ENCODE measurements around the gene AGRN.
"Not testable (repeated sequence)": the region's sequence is repeated elsewhere in the genome, so short reads cannot be mapped to it uniquely, and the experiment has no call there.

The AGRN gene

DNA sequence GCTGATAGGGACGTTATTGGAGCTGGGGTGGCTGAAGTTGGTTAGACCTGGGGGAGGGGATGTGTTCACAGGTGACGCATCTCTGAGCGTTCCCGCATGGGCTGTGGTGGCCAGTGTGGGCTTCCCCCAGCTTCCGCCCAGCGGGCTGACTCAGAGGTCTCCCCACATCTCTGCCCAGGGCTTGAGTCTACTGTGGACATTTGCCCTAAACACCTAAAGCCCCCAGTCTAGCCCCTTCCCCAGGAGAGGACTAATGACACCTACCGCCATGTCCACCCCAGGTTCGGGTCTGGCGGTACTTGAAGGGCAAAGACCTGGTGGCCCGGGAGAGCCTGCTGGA is 2.0 kb downstream of the AGRN start:
- no peak for DNase-seq

DNA sequence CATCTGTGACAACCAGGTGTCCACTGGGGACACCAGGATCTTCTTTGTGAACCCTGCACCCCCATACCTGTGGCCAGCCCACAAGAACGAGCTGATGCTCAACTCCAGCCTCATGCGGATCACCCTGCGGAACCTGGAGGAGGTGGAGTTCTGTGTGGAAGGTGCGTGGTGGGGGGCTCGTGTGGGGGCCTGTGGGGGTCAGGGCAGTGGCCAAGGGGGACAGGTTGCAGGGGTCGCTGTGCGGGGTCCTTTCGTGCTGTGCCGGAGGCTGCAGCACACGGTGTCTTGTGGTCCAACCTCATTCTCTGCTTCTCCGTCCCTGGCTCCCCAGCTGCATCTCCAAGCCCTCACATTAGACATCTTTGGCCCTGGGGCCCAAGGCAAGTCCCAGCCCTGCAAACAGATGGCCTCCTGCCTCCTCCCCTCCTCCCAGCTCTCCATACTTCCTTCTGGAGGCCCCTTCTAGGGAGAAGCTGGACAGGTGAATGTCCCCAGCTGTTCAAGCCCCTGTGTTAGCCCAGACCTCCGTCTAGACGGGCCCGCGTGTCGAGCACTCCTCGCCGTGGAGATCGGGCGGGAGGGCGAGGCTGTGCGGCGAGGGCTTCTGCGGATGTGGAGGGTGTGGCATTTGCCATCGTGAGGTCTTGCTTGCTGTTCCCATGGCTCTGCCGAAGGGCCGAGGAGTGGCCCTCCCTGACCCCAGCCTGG is 2.5 kb downstream of the AGRN start:
- no peak for DNase-seq

DNA sequence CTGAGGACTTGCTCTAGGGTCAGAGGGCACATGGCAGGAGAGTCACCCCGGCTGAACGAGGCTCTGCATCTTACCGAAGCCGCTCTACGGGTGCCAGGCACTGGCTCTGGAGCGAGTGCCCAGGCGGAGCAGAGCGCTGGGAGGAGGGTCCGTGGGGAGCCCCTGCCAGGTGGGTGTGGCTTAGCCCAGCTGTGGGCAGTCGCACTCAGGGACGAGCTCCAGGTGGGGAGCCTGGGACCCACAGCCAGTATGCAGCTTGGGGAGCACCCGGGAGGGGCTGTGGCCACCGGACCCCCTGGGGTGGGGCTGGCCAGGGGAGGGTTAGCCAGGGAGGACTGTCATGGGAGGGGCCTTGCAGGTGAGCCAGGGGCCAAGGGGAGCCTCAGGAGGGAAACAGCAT is 3.8 kb downstream of the AGRN start:
- no peak for DNase-seq

DNA sequence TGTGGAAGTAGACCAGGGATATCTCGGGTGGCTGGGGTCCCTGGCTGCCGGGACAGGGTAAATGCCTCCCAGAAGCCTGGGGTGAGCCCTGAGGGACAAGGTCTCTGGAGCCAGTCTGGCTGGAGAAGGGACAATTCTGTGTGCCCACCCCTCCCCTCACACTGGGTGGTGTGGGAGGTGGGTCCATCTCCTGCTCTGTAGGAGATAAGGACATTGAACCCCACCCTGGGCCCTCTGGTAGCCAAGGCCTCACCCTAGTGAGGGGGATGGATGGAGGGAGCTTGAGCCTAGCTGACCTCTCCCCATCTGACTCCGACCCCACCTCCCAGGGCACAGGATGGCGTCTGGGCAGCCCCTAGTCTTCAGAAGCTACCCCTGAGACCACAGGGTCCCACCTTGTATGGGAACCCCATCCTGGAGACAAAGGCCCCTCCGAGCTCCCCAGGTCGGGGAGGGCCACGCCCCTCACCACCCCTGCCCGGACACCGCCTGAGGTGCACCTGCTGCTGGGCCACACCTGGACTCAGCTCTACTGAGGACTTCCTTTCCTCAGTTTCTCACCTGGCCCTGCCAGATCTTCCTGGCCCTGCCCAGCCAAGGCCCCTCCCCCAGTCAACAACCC is 4.3 kb downstream of the AGRN start:
- DNase-seq: no peak

DNA sequence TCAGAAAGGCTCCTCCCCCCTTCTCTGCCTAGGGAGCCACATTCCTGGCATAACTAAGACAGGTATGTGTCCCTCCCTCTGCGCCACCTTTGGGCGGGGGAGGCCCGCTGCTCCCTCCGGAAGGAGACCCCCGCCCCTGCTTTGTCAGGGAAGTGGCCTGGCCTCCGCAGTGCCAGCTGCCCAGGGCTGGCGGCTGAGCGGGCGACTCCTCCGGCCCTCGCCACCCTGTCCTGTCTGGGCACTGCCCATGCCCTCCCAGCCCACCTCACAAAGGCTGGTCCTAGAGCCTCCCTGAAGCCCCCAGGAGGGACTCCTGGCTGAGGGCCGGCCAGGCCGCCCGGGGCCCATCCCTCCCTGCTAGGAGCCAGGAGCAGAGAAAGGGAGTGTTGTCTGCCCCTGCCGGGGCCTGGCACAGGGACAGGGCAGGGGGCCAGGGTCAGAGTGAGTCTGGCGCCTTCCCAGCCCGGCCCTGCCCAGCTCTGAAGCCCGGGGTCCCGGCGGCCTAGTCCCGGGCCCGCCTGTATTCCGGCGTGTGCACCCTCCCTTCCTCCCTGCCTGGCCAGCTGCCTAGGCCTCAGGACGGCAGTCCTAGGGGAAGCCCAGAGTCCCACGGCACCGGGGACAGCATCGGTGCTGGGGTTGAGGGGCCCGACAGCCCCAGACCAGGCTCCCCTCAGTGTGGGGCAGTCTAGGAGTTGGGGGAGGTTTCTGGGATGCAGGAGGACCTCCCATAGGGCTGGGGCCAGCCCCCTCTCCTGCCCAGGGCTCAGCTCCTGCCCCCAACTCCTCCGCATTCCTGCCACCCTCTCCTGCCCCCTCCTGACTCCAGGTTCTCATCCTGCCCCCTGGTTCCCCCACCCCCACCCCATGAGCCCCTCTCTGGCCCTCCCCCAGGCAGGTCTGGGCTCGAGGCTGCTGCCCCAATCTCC is 5.1 kb downstream of the AGRN start:
- peak; percentile 55 for DNase-seq

DNA sequence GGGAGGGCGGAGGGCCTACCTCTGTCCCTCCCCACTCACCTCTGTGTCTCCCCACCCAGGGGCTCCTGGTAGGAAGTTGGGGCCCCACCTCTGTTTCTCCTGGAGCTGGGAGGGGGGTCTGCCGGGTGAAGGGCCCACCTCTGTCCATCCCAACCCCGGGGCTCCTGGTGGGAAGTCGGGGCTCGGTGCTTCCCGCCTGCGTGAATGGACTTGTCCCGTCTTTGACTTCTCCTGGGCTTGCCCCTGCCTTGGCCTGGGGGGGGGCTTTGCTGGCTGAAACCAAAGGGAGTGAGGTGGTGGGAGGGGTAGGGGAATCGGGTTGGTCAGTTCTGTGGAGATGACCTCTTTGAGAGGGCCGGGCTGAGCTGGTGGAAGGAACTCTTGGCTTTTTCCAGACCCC is 5.8 kb downstream of the AGRN start:
- DNase-seq: no peak

DNA sequence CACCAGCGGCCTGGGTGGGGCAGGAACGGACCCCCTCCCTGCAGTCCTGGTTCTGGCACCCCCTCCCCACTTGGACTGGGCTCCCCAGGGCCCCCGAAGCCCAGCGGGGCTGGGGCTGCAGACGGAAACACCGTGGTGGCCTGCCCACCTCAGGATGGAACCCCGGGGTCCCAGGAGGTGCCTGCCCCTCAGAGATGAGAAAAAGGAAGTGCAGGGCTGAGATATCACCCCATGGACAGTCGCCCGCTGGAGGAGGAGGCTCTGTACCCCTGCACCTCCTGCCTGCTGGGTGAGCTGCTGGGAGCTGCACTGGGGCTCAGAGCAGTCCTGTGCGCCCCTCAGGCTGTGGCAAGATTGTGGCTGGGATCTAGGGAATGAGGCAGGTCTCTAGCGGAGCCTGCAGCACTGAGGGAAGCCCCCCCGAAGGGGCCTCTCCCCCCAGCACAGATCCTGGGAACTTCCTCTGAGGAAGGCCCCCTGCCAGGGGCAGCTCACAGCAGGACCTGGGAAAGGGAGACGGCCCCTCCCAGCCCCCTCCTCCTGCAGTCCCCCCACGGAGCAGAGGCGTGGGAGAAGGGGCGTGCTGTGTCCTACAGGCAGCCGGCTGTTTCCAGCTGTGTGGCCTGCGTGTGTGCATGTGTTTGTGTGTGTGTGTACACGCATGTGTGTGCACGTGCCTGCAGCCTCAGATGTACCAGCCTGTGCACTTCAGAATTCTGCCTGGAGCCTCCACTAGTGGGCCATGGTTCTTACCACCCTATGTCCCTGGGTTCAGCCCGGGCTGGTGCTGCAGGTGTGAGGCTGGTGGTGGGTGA is 6.9 kb downstream of the AGRN start:
- no peak for DNase-seq

DNA sequence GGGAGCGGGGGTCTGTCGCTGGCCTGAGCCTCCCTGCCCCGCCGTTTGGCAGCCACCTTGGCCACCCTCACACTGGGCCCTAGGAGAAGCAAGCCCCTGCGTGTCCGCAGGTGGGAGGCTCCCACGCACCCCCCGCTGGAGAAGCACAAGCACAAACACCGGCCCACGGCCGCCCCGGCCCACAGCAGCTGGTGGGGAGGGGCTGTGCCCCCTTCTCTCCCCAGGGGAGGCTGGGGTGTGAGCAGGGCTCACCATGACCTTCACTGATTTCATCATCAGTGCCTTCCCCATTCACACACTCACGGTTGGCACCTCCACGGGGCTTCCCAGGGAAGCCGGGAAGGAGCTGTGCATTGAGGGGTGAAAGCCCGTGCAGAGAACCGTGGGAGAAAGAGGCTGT is 7.9 kb downstream of the AGRN start:
- DNase-seq: no peak

DNA sequence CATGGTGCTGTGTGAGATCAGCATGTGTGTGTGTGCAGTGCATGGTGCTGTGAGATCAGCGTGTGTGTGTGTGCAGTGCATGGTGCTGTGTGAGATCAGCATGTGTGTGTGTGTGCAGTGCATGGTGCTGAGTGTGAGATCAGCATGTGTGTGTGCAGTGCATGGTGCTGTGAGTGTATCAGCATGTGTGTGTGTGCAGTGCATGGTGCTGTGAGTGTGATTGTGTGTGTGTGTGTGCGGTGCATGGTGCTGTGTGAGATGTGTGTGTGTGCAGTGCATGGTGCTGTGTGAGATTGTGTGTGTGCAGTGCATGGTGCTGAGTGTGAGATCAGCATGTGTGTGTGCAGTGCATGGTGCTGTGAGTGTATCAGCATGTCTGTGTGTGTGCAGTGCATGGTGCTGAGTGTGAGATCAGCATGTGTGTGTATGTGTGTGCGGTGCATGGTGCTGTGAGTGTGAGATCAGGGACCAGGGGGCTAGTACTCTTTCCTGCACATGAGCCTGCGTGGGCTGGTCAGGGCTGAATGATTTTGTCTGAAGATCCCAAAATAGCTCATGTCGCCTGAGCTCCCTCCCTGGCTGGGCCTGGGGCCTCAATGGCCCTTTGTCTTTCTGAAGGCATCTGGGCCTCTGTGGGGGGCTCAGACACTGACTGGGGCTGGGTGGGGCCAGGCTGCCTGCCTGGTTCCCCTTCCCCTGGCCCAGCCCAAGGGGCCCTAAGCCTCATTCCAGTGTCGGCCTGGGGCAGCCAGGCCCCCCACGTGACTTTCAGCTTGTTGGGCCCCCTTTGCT is 11.1 kb downstream of the AGRN start:
- DNase-seq: not testable (repeated sequence)

DNA sequence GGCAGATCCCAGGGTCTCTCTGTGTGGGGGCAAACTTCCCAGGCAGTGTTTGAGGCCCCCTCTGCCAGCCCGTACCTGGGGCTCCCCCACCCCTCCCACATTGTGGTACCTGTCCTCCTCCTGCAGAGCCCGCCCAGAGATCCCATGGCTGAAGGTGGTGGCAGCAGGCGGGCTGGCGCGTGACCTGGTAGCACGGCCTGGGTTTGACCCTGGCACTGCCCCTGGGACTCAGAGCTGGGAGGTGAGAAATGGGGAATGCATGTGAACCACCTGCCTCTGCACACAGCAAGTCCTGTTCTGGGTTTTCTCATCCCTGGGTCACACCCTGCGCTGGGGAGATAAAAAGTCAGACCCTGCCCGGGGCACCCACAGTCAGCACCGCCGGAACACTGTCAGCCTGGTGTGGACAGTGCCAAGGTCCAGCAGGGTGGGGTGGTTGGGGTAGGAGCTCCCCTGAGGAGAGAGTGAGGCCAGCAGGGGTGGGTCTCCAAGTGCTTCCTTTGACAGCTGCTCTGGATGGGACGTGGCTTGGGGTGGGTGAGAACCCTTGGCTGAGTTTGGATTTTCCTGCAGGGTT is 11.8 kb downstream of the AGRN start:
- DNase-seq: no peak

DNA sequence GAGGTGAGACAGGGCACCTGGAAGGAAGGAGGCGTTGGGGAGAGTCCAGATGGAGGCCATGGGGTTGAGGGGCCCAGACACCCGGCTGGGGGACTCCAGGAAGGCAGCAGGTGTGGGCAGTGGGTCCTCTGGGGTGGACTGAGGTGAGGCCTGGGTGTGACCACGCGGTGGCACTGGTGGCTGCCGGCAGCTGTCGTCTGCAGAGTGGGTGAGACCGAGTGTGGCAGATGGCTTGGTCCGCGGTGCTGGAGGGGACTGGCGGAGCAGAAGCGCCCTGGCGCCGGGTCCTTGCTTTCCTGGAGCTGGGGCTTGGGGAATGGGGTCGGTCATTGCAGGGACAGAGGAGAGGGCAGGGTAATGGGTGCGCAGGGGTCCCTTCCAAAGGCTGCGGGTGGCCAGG is 12.5 kb downstream of the AGRN start:
- DNase-seq: no peak

DNA sequence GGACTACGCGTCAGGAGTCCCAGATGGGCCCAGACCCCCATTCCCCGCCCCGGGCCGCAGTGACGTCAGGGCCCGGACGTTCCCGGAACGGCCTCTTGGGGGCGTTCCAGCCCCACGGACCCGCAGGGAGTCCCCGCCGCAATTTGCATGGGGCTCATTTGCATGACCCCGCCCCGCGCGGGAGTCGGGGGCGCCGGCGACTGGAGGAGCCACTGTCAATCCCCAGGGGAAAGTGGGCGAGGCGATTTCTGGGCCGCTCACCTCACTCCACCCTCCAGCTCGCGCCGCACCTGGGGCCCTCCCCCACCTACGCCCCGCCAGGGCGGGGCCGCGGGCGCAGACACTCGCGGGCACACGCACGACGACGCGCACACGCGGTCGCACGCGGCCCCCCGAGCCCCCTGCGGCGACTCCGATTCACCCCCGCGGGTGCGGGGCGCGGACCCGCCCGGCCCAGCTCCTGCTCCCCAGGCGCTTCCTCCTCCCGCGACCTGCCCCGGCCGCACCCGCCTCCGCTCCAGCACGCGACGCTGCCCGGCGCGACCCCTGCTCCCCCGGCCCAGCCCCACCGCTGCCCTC is 13.2 kb downstream of the AGRN start:
- peak; percentile 72 for DNase-seq

DNA sequence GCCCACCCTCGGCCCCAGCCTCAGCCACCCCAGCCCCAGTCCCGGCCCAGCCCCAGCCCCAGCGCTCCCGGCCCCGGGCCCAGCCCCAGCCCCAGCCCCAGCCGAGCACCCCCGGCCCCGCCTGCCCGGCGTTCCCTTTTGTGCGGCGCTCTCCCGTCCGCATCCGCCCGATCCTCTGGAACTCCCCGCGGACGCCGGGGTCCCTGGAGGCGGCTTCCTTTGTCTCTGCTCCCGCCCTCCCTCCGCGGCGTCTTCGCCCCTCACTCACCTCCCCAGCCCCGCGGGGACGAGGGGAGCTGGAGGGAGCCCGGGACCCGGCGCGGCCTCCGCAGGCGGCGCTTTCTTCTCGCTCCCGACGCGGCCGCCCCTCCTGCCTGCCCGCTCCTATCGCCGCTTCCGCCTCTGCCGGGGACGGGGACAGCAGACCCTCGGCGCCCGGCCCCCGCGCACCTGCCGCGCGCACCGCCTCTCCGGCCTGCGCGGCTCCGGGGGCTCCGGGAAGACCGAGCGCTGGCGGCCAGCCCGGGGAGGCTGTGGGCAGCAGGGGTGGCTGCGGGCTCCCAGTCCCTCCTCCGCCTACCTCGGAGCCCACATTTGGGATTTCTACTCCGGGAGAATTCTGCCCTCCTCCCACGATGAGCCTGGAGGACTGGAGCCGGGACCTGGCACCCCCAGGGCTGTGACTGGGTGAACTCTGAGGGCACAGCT is 14.0 kb downstream of the AGRN start:
- no peak for DNase-seq

DNA sequence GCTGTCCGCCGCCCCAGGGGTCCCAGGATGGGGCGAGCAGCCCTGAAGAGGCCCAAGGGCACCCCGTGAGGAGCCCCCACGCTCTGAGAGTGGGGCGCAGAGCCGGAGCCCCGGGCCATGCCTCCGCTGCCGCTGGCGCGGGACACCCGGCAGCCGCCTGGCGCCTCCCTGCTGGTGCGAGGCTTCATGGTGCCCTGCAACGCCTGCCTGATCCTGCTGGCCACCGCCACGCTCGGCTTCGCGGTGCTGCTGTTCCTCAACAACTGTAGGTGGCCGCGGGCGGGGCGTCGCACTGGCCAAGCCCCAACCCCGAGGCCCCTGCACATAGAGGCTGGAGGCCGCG is 14.5 kb downstream of the AGRN start:
- no peak for DNase-seq

DNA sequence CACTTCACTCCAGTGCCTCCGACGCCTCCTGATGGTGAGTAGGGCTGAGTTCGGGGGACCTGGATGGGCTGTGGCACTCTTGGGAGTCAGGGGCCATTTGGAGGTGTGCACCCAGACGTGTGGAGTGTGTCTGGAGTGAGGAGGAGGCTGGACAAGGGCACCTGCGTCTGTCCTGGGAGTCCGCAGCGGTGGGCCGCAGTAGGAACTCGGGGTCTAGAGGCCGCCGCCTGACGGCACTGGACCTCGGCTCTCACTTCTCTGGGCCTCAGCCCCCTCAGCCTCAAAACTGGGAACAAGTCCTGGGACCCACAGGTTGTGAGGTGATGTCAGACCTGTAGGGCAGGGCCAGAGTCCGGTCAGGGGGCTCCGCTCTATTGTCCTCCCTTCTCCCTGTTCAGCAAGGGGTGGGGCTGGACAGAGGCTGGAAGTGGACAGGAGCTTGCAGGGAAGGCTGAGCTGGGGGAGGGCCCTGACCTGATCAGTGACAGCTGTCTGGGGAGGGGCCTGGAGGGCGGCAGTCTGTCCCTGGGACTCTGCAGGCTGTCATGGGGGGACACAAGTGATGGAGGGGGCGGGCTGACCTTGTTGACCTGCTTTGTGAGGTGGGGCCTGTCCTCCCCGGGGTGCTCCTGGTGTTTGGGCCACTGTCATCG is 15.5 kb downstream of the AGRN start:
- no peak for DNase-seq

DNA sequence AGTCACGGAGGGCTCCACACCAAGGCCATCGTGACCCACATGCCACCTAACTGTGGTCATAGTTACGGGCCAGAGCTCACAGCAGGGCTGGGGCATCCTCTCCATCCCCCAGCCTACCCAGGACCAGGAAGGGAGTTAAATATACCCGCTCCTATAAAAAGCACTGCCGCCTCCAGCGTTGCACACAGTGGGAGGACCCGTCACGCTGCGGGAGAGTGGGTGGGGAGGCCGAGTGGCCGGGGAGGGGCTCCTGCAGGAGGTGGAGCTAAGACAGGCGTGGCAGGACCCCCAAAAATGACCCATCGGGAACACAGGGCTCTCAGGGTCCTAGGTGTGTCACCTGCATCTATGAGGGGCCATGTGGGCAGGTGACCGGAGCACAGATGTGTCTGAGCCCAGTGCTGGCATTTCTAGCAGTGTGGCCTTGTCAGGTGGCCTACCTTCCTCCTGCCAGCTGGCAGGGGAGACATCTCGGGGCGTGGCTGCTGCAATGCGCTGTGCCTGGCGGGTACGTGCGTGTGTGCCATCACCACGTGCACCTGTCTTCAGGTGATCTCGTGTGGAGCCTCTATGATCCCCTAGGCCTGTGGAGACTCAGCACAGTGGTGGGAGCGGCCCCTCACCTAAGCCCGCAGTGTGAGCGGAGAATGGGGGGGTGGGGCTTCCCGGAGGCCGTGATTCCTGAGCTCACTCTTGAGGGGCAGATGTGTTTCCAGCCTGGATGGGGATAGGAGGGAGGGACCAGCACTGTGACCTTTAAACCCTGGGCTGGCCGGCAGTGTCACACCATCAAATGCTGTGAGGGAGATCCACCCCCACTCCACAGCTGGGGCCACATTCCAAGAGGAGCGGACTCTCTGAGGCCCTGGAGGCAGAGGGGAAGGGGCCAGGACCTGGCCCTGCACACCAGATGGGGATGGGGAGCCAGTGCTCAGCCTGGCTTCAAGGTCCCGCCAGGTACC is 17.7 kb downstream of the AGRN start:
- no peak for DNase-seq

DNA sequence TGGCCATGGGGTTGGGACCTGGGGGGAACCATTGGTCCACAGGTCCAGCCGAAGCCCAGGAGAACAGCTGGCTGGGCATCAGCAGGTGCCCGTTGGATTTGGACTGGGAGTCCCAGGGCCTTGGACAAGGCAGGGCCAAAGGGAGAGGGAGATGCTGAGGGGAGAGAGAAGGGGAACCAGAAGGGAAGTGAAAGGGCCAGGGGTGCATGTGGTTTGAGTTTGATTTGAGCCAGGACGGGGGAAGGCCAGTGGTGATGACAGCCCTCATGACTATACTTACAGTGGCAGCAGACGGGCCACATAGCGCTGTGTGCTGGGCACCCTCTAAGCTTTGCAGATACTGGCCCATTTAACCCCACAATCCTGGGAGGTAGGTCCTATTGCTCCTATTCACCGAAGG is 18.8 kb downstream of the AGRN start:
- DNase-seq: no peak

DNA sequence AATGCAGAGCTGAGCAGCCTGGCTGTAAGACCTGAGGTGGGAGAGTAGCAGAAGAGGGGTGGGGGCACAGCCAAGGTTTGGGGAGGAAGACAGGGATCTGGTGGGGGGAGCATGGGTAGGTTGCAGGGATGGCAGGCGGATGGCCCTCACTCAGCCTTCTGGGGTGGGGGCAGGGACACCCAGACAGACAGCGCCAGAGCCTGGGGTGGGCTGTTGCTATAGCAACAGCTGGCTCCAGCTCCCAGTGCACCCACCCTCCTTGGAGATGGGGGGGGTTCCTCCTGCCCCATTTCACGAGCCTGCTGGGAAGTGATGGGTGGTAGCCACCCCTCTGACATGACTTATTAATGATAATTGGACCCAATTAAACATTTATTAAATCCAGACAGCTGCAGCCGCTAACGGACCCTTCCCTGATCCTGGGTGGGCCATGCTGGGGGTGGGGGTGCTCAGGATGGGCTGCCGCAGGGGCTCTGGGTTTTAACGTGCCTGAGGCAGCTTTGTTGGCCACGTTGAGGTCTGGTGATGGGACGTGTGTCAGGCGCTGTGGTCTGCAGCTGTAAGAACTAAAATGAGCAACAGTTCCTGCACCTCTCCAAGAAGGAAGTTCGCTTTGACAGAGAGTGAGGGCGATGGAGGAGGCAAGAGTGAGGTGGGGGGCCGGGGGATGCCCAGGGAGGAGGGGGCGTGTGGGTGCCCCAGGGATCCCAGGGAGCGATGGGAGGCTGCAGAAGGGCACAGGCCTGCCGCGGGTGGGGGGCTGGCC is 19.4 kb downstream of the AGRN start:
- no peak for DNase-seq
